Measurements from ENCODE around the gene CNPY1. TPM values are rescaled to one million over a fixed set of nuclear protein-coding genes. Genes with fewer than 3 reads are reported as not detected.

Gene CNPY1
- total and polyA plus RNA-seq, 12 donors, result not detected

DNA sequence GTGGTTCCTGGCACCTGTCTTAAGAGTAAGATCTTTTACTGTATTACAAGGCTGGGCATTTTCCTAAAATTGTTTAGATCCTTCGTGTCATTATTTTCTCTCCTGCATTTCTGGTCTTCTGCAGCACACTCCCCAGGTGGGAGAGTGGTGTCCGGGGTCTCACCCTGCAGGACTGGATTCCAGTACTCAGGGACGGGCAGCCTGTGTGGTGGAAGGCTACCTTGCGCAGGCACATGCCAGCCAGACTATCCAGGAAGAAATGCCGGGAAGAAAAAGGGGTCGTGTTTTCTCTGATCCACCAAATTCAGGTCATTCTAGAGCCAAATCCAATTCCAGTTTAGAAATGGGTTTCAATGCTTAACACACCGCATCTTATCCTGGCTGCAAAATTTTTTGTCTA is 27.7 kb downstream of the CNPY1 start:
- Histone ChIP-seq H3K36me3 (replicated peaks in 1 of 2) (no peaks in the 10 kb centered on the region), H3K27me3 (peaks cover 21% of the 10 kb centered on the region), H3K27ac (no peak overlapping the region), H3K4me1 (replicated peaks in 1 of 2) (no peaks in the 10 kb centered on the region), H3K9me3 (replicated peaks in 1 of 3) (no peaks in the 10 kb centered on the region), H3K4me3 (no peak overlapping the region)
- 70 to 84% (median 81%) methylated on average over 7 of the region's 7 CpGs for WGBS, 4 donors
- DNase-seq, result no peak
- TF ChIP-seq, protein P1, sequence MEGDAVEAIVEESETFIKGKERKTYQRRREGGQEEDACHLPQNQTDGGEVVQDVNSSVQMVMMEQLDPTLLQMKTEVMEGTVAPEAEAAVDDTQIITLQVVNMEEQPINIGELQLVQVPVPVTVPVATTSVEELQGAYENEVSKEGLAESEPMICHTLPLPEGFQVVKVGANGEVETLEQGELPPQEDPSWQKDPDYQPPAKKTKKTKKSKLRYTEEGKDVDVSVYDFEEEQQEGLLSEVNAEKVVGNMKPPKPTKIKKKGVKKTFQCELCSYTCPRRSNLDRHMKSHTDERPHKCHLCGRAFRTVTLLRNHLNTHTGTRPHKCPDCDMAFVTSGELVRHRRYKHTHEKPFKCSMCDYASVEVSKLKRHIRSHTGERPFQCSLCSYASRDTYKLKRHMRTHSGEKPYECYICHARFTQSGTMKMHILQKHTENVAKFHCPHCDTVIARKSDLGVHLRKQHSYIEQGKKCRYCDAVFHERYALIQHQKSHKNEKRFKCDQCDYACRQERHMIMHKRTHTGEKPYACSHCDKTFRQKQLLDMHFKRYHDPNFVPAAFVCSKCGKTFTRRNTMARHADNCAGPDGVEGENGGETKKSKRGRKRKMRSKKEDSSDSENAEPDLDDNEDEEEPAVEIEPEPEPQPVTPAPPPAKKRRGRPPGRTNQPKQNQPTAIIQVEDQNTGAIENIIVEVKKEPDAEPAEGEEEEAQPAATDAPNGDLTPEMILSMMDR (IDR thresholded peaks at IDR 0.05), result no peak
- TF ChIP-seq POLR2A (IDR thresholded peaks at IDR 0.05), result no peak
- intact Hi-C loops (cut with DNase I), result no loop called here

DNA sequence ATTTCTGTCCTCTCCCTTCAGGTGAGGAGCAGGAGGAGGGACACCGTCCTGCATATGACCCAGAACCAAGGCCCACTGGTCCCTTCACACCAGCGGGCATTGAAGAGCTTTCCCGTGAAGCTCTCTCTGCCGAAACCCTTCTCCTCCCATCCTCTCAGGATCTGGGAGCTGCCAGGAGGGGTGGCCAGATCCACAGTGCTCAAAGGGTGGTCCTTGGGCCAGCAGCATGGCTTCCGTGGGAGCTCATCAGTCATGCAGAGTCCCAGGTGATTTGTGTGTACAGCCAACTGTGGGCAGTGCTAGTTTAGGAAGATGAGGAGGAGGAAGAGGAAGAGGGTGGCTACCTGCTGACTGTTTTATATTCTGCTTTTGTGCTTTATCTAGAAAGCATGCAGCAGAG is 28.4 kb downstream of the CNPY1 start:
- TF ChIP-seq, protein P1 (IDR thresholded peaks at IDR 0.05), result no peak
- Histone ChIP-seq H3K27ac (no peak overlapping the region), H3K4me1 (replicated peaks in 1 of 2) (no peaks in the 10 kb centered on the region), H3K36me3 (replicated peaks in 1 of 2) (no peaks in the 10 kb centered on the region), H3K9me3 (replicated peaks in 1 of 3) (no peaks in the 10 kb centered on the region), H3K4me3 (no peak overlapping the region), H3K27me3 (peaks cover 21% of the 10 kb centered on the region)
- 76 to 80% (median 78%) methylated on average over 2 to 5 of the region's 5 CpGs for WGBS, 4 donors
- intact Hi-C loops (cut with DNase I), result no loop called here
- no peak for DNase-seq

DNA sequence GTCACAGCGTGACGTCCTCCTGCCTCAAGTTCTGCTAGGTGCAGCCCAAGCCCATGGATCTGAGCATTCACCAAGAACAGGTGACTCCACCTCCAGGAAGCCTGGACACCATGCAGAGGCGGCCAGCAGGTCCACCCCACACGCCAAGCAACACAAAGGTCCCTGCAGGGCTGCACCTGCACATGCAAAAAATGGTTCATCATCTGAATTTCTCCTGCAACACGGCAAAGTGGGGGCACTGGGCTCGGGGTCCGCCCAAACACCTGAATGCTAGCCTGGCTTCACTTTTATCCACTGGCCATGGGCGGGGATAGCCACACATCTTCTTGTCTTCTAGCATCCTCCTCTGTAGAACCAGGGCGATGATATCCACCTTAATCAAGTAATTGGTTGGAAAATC is 28.9 kb downstream of the CNPY1 start:
- H3K4me1 ChIP-seq (replicated peaks in 1 of 2), result no peaks in the 10 kb centered on the region
- peaks cover 18% of the 10 kb centered on the region for H3K27me3 ChIP-seq
- DNase-seq, result no peak
- TF ChIP-seq POLR2A (IDR thresholded peaks at IDR 0.05), result no peak
- TF ChIP-seq, protein P1 (IDR thresholded peaks at IDR 0.05), result no peak
- no peak overlapping the region for H3K27ac ChIP-seq
- no peak overlapping the region for H3K4me3 ChIP-seq
- WGBS, 4 donors, result 70 to 78% (median 71%) methylated on average over 5 to 9 of the region's 9 CpGs
- no peaks in the 10 kb centered on the region for H3K9me3 ChIP-seq (replicated peaks in 1 of 3)
- intact Hi-C loops (cut with DNase I), result no loop called here
- H3K36me3 ChIP-seq (replicated peaks in 1 of 2), result no peaks in the 10 kb centered on the region

DNA sequence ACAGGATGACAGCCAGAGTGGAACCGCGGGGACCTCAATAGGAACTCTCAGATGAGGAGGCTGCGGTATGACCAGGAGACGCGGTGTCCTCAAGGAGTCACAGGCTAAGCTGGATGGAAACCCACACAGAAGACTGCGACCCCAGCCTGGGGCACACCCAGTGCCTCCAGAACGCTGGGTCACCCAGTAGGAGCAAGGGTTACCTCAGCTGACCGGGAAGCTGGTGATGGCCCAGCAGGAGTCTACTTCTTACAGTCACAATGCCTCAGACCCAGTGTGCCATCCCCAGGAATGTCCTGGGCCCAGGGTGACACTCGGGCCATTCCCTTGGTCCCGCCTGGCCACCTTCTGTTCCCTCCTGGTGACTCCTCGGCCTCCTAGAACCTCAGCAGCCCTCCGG is 29.9 kb downstream of the CNPY1 start:
- no peaks in the 10 kb centered on the region for H3K36me3 ChIP-seq (replicated peaks in 1 of 2)
- H3K4me1 ChIP-seq (replicated peaks in 1 of 2), result no peaks in the 10 kb centered on the region
- no peaks in the 10 kb centered on the region for H3K9me3 ChIP-seq (replicated peaks in 1 of 3)
- H3K27ac ChIP-seq, result no peak overlapping the region
- intact Hi-C loops (cut with DNase I), result no loop called here
- 80 to 91% (median 85%) methylated on average over 8 to 12 of the region's 12 CpGs for WGBS, 4 donors
- DNase-seq, result no peak
- H3K27me3 ChIP-seq, result peaks cover 14% of the 10 kb centered on the region
- no peak overlapping the region for H3K4me3 ChIP-seq
- TF ChIP-seq, protein P1 (IDR thresholded peaks at IDR 0.05), result no peak
- no peak for TF ChIP-seq POLR2A (IDR thresholded peaks at IDR 0.05)

All from adrenal gland (tissue), 12 donors.